A549 treated with Mapracorat at 1 μM for 4 hours (cell line): ENCODE data around the gene ESR2. TPM values are rescaled to one million over a fixed set of nuclear protein-coding genes. Genes with fewer than 3 reads are reported as not detected.

Experiments used
- total RNA-seq: library from RNA; stranded (reverse); fragments of 200-300 nt; extraction: Qiagen RNA extraction; gene quantifications from 5 replicates; pipeline ENCODE4 v1.2.3, GENCODE V29; 2022

ESR2 gene
- total RNA-seq: 0.05 to 0.20 TPM (median 0.06 TPM) in 5 replicates

GRCh38 chr14:64293976-64294671 lies at the start of gene ESR2:
Gene ESR2 (minus strand): TSS chr14:64294371. CDS start chr14:64282985, 11,386 bp downstream.

Other genes starting within 250 kb of the ESR2 start
- 104 to 117 TPM (median 111 TPM) in 5 replicates for gene MTHFD1, start 94.0 kb upstream of the ESR2 start, total RNA-seq
- gene AKAP5, start 171.1 kb upstream of the ESR2 start, total RNA-seq: 0.35 to 0.46 TPM (median 0.41 TPM) in 5 replicates
- 4.2 to 6.8 TPM (median 5.6 TPM) in 5 replicates for gene ZBTB25, start 209.5 kb upstream of the ESR2 start, total RNA-seq
- gene ZBTB1, start 210.4 kb upstream of the ESR2 start, total RNA-seq: 20.4 to 23.8 TPM (median 21.8 TPM) in 5 replicates
- gene HSPA2, start 246.4 kb upstream of the ESR2 start, total RNA-seq: 31.4 to 37.2 TPM (median 32.7 TPM) in 5 replicates